Renal cortical epithelial cell (primary cell): ENCODE results near the gene VNN1. TPM values are rescaled to one million over a fixed set of nuclear protein-coding genes. Genes with fewer than 3 reads are reported as not detected.
"Not testable (repeated sequence)": the region's sequence is repeated elsewhere in the genome, so short reads cannot be mapped to it uniquely, and the experiment has no call there.

Experiments used
- DNase-seq: peaks from one replicate; pipeline ENCODE4 v3.0.0-alpha.2; 2011; ENCODE audit warnings: low read depth
- total RNA-seq: library from RNA; depleted of rRNA; stranded (reverse); fragments of >200 nt; gene quantifications from 2 replicates; pipeline ENCODE4 v1.2.3, GENCODE V29; 2014

Gene VNN1
- total RNA-seq, 1 donor from 2014 or later = 2.2 TPM

DNA sequence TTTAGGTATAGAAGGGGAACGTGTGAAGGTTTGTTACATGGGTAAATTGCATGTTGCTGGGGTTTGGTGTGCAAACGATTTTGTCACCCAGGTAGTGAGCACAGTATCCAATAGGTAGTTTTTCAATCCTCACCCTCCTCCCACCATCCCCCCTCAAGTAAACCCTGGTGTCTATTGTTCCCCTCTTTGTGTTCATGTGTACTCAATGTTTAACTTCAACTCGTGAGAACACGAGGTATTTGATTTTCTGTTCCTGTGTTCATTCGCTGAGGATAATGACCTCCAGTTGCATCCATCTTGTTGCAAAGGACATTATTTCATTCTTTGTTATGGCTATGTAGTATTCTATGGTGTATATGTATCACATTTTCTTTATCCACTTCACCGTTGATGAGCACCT is 11.6 kb upstream of the VNN1 start:
- DNase-seq = no peak

DNA sequence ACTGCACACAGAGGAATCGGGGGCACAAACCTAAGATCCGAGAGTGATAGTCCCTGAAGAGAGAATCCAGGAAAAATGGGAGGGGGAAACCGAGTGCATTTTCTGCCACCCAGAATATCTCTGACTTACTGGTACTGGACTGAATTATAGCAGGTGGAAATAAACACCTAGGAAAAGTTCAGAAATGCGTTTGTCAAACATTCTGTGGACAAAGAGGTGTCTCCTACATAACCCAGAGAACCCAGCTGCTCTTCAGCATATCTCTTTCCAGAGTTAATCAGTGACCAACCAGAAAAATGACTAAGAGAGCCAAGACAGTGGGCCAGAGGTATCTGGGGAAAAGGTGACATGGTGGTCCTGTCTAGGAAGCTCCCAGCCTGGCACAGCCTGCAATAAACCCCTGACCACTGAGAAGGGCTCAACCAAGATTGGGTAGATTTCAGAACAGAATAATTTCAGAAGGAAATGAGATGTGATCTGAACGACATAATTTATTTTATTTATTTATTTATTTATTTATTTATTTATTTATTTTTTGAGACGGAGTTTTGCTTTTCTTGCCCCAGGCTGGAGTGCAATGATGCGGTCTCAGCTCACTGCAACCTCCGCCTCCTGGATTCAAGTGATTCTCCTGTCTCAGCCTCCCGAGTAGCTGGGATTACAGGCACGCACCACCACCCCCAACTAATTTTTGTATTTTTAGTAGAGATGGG is 6.0 kb upstream of the VNN1 start:
- DNase-seq = peak; percentile 59

DNA sequence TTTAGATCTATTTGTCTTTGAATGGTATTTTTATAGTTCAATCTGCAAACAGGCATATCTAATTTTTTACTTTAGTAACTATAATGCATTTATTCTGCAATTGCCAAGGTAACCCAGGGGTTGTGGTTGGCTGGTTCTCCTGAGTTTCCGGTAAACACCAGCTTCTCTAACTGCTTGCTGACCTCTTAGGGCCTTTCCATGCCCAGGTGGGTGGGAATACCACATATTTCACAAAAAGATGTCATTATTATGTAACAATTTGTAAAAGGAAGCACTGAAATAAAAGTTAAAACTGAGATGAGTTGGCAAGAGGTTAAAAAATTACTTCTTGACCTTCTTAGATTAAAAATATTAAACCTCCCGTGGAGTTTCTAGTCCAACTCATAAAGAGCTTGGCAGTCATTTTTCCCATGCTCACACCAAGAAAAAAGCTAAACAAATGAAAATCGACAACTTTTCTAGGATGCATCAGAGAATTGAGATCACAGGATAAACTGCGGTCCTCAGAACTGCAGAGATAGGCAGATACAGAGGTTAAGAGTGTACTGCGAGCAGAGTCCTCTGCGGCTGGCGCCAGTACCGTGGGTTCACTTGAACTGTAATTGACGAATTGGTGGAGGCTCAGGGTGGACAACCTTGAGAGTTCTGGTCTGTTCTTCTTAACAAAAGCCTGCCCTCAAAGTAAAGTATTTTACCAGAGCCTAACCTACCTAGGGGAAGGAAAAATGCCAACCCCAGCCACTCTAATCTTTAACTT is 2.2 kb upstream of the VNN1 start:
- peak; percentile 52 for DNase-seq

DNA sequence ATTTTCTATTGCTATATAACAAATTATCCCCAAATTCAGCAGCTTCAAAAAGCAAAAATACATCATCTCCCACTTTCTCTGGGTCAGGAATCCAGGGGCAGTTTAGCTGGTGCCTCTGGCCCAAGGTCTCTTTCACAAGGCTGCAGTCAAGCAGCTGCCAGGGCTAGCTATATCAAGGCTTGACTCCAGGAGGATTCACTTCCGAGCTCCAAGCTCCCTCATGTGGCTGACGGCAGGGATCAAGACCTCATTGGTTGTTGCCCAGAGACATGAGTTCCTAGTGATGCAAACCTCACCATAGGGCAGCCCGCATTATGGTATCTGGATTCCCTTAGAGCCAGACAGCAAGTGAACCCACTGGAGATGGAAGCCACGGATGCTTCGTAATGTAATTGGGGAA is 1.3 kb upstream of the VNN1 start:
- DNase-seq = peak; percentile 69

DNA sequence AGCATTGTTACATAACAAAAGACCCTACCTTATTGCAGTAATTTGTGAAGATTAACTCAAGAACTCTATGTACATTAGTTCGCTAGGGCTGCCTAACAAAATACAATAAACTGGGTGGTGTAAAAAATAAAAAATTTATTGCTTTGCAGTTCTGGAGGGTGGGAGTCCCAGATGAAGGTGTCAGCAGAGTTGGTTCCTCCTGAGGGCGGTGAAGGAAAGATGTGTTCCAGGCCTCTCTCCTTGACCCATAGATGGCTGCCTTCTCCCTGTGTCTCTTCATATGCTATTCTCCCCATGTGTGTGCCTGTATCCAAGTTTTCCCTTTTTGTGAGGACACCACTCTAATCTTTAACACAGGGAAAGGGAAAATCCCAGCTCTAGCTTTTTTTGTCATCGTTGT is 305 bp upstream of the VNN1 start:
- no peak for DNase-seq

DNA sequence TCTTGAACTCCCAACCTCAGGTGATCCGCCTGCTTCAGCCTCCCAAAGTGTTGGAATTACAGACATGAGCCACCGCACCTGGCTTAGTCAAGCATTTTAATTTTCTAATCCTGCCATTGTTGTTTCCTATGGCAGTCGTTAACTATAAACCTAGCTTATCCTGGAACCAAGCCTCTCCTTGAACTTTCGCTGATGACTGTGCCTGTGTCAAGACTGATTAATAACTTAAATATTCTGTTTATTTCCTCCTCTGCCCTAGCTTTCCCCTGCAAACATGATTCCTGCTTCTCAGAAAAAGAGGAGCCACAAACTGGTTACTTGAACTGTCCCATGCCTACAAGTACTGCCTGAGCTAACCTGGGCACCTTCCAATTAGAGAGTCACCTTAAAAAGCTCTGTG is 1.5 kb downstream of the VNN1 start:
- peak; percentile 97 for DNase-seq

DNA sequence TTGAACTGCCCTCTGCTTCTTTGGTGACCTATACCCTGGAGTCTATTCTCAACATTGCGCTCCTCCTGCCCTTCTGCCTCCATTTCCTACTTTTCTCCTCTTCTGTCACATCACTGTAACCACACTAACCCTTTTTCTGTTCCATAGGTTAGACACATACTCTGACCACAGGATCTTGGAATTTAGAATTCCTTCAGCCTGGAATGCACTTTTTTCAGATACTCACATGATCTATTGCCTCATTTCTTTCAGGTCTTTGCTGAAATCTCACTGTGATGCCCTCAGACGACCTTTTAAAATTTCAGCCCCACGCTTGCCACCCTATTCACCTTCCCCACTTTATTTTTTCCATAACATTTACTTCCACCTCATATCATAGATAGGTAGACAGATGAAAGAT is 5.1 kb downstream of the VNN1 start:
- peak; percentile 33 for DNase-seq

DNA sequence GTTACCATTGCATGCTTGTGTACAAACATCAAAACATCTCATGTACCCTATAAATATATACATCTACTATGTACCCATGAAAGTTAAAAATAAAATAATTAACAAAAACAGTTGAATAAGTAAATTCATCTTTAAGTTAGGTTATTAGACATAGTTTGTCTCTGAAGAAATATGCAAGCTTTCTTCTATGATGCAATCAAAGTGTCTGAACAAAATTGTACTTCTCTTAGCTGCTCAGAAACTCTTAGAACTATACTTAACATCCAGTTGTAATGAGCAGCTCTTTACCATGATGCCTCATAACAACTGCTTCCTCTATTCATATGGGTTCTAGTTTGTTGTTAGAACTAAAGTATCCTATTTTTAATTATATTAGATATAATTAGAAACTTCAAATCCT is 5.9 kb downstream of the VNN1 start:
- DNase-seq = no peak

DNA sequence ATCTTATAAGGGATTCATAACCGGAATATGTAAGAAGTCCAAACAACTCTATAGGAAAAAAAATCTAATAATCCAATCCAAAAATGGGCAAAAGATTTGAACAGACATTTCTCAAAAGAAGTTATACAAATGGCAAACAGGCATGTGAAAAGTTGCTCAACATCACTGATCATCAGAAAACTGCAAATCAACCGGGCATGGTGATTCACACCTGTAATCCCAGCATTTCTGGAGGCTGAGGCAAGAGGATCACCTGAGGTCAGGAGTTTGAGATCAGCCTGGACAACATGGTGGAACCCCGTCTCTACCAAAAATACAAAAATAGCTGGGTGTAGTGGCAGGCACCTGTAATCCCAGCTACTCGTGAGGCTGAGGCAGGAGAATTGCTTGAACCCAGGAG is 7.1 kb downstream of the VNN1 start:
- DNase-seq = not testable (repeated sequence)

DNA sequence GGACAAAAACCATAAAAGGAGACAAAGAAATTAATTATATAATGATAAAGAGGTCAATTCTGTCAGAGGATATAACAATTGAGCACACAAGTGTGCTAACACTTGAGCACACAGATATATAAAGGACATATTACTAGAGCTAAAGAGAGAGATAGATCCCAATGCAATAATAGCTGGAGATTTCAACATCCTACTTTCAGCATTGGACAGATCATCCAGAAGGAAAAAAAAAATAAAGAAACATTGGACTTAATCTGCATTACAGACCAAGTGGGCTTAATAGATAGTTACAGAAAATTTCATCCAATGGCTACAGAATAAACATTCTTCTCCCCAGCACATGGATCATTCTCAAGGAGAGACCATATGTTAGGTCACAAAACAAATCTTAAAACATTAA is 9.9 kb downstream of the VNN1 start:
- DNase-seq = no peak

DNA sequence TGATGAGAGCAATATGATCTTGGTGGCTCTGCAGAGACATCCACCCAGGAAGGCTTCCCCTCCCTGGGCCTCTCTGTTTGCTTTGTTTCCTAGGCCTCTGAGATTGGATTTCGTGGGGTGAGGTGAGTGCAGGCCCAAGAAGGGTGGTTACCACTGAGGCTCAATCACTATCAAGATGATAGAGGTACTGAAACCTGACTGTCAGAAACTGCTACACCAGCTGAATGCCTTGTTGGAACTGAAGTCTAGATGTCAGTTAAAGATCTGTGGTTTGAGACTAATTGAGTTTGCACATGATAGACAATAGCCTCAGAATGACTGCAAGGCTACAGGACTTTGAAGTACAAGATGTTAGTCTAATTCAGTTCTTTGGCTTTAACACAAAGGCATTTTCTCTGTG is 15.2 kb downstream of the VNN1 start:
- DNase-seq = no peak

DNA sequence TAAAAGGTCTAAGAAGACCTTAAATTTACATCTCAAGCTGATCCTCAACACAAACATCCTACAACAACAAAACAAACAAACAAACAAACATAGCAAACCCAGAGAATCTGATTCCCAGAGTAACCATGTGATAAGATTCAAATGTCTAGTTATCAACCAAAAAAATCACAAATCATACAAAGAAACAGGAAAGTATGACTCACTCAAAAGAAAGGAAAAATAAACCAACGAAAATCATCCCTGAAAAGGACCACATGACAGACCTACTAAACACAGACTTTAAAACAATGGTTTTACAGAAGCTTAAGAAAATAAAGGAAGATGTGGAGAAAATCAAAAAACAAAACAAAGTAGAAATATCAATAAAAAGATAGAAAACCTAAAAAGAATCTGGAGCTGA is 18.1 kb downstream of the VNN1 start:
- DNase-seq = no peak

DNA sequence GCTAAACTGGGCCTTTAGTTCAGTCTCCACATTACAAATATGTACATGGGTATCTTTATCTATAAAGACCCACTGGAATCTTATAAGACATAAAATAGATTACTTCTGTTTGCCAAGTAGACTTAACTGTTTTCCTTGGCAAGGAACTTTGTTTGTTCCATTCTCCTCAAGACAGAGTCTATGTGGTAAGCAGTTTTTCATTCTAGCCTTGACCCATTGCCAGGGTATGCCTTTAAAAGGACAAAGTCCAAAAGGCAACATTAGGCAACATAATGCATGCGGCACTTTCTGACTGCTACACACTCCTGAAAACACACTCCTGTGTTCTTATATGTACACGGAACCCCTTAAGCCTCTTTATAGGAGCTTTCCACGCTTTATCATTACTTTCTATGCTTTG is 20.4 kb downstream of the VNN1 start:
- peak; percentile 34 for DNase-seq

DNA sequence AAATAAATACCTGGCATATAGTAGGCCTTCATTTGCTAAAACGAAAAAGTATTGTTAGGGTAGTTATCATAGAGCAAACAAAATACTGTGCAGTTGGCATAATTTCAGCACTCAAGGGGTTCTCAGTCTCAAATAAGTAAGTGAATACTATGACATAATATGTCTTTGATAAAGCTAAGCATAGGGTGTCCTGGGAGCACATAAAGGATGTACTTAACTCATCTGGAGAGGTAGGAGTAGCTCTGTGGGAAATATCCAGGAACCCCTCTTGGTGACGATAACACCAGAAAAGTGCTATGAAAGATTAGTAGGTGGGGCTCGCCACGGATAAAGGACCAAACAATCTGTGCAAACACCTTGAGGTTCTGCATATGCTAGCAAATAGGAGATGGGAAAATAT is 23.2 kb downstream of the VNN1 start:
- no peak for DNase-seq

DNA sequence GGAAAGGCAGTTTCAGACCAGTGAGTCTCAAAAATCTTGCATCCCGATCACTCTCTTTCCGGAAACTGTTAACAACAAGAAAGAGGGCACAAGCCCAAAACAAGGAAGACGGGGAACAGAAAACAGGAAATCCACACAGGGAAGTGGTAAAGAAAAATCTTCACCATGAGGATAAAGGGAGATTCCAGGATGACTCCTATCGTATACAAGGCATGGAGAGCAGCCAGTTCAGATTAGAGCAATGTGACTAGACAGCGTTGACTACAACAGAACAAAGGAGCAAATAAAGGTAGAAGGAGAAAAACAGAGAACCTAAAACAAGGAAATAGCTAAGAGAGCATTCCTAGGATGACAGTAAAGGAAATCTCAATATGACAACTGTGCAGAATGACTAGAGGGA is 26.5 kb downstream of the VNN1 start:
- peak; percentile 84 for DNase-seq

DNA sequence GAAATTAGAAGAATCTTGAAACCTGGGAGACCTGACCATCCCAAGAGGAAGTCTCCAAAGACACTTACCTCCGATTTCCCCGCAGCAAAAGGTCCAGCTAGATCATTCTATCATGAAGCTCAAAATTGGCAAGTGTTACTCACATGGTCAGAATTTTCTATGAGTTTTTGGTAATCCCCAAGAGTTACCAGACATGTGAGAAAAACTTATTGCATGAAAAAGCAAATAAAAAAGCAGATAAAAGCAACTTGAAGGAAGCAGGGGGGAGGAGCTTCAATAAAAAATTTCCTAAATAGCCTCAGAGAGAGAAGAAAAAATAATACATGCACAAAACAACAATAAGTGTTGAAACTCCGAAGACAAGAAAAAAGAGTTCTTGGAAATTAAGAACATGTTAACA is 27.3 kb downstream of the VNN1 start:
- no peak for DNase-seq

DNA sequence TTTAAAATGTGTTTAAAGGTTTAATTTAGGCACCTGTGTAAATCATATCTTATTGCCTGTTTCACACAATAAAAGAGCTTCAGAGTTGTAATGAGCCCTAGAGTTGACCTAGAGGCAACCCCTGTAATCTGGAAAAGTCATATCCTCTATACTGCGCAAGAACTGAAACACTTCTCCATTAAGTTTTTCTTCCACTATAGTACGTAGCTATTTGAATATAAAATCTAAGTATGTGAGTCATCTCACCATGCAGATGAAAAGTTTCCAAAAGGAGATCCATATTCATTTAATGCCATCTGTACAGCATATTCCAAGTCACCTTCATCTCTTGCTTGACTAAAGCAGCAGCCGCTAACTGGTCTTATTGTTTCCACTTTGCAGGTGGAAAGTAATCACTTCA is 28.8 kb downstream of the VNN1 start:
- no peak for DNase-seq

DNA sequence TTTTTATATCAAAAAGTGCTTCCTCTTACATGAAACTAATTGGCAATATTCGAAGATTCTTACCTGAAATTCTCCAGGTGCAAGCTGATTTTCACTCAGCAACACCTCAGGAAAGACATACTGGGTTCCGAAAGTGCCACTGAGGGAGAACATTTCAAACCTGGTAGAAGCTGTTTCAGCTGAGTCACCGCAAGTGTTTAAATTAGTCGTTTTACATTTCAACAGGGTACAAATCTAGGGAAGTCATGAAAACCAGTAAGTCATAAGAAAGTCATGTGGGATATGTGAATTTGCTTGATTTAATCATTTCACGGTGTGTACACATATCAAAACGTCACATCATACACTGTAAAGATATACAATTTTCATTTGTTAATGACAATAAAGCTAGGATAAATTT is 29.6 kb downstream of the VNN1 start:
- no peak for DNase-seq

DNA sequence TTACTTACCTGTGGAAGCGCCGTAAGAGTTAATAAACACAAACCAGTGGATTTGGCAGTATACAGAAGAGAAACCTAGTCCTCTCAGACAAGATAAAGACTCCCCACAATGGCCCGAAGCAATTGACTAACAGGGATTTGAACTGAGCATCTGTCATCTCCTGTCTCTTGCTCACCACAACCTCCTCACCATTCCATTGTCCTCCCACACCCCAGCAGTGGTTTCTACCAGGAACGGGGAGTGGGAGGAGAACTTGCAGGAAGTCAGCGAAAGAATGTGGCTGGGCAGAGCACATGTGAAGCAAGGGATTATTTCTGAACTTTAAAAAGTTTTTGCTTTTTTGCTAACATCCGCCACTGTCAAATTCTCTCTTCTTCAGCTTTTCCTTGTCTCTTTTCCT is 30.3 kb downstream of the VNN1 start:
- DNase-seq = peak; percentile 58

DNA sequence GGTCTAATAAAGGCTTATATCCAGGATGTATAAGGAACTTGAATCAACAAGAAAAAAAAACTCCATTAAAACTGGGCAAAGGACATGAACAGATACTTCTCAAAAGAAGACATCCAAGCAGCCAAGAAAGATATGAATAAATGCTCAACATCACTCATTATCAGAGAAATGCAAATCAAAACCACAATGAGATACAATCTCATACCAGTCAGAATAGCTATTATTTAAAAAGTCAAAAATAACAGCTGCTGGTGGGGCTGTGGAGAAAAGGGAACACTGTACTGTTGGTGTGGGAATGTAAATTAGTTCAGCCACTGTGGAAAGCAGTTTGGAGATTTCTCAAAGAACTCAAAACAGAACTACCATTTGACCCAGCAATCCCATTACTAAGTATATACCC is 34.8 kb downstream of the VNN1 start:
- not testable (repeated sequence) for DNase-seq

DNA sequence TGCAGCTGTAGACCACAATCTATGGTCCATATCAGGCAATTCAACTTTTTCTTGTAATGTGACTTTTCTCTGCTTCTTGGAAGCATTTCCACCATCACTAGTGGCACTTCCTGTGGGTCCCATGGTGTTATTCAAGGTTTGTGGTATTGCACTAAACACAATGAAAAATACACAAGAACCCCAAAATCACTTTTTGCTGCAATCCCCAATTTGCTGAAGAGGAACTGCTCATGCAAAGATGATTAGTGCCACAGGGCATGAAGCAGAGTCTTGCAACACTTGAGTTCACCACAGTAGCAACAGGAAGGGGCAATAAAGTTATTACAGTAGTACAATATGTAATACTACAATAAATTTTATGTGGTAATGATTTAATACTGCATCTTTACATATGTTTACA is 38.1 kb downstream of the VNN1 start:
- peak; percentile 6 for DNase-seq

DNA sequence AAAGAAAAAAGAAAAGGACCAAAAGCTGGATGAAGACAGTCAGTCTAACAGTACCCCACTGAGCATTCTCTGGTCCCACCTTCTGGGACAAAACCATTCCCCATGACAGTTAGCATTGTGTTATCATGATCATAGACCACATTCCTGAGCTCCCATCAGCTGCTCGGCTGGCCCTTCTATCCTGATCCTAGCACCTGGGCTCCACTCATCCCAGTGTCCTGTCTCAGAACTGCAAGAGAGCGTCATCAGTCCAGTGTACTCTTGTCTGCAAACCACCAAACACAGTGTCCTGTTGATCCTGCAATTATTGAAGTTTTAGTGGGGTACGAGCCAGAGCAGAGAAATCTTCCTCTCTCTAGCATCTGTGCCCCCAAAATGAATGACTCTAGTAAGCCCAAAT is 38.9 kb downstream of the VNN1 start:
- no peak for DNase-seq

DNA sequence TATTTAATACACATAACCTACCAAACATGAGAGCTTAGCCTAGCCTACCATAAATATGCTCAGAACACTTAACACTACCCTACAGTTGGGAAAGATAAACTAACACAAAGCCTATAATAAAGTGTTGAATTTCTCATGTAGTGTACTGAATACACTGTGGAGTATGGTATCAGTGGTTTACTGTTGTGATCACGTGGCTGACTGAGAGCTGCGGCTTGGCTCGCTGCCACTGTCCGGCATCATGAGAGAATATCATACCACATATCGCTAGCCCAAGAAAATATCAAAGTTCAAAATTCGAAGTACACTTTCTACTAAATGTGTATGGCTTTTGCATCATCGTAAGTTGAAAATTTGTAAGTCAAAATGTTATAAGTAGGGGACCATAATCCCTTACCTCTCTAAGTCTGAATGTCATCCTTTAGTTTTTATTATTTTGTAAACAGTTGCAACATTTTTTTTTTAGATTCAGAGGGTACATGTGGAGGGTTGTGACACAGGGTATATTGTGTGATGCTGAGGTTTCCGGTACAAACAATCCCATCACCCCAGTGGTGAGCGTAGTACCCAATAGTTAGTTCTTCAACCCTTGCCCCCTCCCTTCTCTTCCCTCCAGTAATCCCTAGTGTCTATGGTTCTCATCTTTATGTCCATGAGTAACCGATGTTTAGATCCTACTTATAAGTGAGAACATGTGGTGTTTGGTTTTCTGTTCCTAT is 40.3 kb downstream of the VNN1 start:
- no peak for DNase-seq
